ENCODE results near the gene PIM3.
A peak's percentile ranks its signal among the peaks of the same experiment; 100 is the strongest.

The PIM3 gene

DNA sequence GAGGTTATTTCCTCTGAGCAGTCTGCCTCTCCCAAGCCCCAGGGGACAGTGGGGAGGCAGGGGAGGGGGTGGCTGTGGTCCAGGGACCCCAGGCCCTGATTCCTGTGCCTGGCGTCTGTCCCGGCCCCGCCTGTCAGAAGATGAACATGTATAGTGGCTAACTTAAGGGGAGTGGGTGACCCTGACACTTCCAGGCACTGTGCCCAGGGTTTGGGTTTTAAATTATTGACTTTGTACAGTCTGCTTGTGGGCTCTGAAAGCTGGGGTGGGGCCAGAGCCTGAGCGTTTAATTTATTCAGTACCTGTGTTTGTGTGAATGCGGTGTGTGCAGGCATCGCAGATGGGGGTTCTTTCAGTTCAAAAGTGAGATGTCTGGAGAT lies 3.1 kb downstream of the PIM3 start:
- no peak for ATAC-seq (ENCODE audit: insufficient read depth, low read depth)
- Histone ChIP-seq H3K4me1 (ENCODE audit: insufficient read depth, low read length) (peaks cover 39% of the 10 kb centered on the region), H3K27me3 (ENCODE audit: insufficient read depth, low read length, poor library complexity) (no peaks in the 10 kb centered on the region), H3K9me3 (ENCODE audit: insufficient read depth, low read length, severe bottlenecking) (no peaks in the 10 kb centered on the region), H3K36me3 (ENCODE audit: insufficient read depth, low read length) (peaks cover 30% of the 10 kb centered on the region), H3K27ac (ENCODE audit: low read length) (no peak overlapping the region), H3K4me2 (ENCODE audit: insufficient read depth, low read length) (peak overlapping the region; percentile 90; the same call in 1 of the 2 replicates), H3K79me2 (ENCODE audit: insufficient read depth, low read length) (peaks cover 37% of the 10 kb centered on the region), H3K4me3 (ENCODE audit: low read depth in 1 of 2, low read length in 2 of 2) (no peak overlapping the region; a peak in 1 of 4 replicates), H4K20me1 (ENCODE audit: insufficient read depth, low read length) (peaks cover 49% of the 10 kb centered on the region), H2AFZ (ENCODE audit: low read depth, low read length) (no peak overlapping the region), H3K9ac (ENCODE audit: low read depth, low read length) (peak overlapping the region; percentile 10; the same call in 1 of the 2 replicates)
- DNase-seq: no peak
- TF ChIP-seq CTCF (IDR thresholded peaks at IDR 0.05; ENCODE audit: borderline replicate concordance, extremely low read depth, low read length, poor library complexity, severe bottlenecking): no peak
- TF ChIP-seq EZH2 (IDR thresholded peaks at IDR 0.05; ENCODE audit: borderline replicate concordance, low read depth, low read length, severe bottlenecking): no peak

- DNase-seq: peak; percentile 43
- peaks cover 35% of the 10 kb centered on the region for H3K4me1 ChIP-seq (ENCODE audit: insufficient read depth, low read length)
- H3K9ac ChIP-seq (ENCODE audit: low read depth, low read length): 0 out of 2 replicates have a peak overlapping the region, but pooled peaks have one; percentile 10
- H3K4me3 ChIP-seq (ENCODE audit: low read depth in 1 of 2, low read length in 2 of 2): no peak overlapping the region
- peaks cover 49% of the 10 kb centered on the region for H4K20me1 ChIP-seq (ENCODE audit: insufficient read depth, low read length)
- H3K27me3 ChIP-seq (ENCODE audit: insufficient read depth, low read length, poor library complexity): no peaks in the 10 kb centered on the region
- H3K9me3 ChIP-seq (ENCODE audit: insufficient read depth, low read length, severe bottlenecking): no peaks in the 10 kb centered on the region
- H3K36me3 ChIP-seq (ENCODE audit: insufficient read depth, low read length): peaks cover 30% of the 10 kb centered on the region
- H3K27ac ChIP-seq (ENCODE audit: low read length): no peak overlapping the region
- no peak for ATAC-seq (ENCODE audit: insufficient read depth, low read depth)
- no peak overlapping the region for H3K4me2 ChIP-seq (ENCODE audit: insufficient read depth, low read length)
- no peak for TF ChIP-seq EZH2 (IDR thresholded peaks at IDR 0.05; ENCODE audit: borderline replicate concordance, low read depth, low read length, severe bottlenecking)
- no peak for TF ChIP-seq CTCF (IDR thresholded peaks at IDR 0.05; ENCODE audit: borderline replicate concordance, extremely low read depth, low read length, poor library complexity, severe bottlenecking)
- H3K79me2 ChIP-seq (ENCODE audit: insufficient read depth, low read length): peaks cover 37% of the 10 kb centered on the region
- no peak overlapping the region for H2AFZ ChIP-seq (ENCODE audit: low read depth, low read length)
Measured at GRCh38 chr22:49964136-49965090, 3.8 kb downstream of the PIM3 start.

DNA sequence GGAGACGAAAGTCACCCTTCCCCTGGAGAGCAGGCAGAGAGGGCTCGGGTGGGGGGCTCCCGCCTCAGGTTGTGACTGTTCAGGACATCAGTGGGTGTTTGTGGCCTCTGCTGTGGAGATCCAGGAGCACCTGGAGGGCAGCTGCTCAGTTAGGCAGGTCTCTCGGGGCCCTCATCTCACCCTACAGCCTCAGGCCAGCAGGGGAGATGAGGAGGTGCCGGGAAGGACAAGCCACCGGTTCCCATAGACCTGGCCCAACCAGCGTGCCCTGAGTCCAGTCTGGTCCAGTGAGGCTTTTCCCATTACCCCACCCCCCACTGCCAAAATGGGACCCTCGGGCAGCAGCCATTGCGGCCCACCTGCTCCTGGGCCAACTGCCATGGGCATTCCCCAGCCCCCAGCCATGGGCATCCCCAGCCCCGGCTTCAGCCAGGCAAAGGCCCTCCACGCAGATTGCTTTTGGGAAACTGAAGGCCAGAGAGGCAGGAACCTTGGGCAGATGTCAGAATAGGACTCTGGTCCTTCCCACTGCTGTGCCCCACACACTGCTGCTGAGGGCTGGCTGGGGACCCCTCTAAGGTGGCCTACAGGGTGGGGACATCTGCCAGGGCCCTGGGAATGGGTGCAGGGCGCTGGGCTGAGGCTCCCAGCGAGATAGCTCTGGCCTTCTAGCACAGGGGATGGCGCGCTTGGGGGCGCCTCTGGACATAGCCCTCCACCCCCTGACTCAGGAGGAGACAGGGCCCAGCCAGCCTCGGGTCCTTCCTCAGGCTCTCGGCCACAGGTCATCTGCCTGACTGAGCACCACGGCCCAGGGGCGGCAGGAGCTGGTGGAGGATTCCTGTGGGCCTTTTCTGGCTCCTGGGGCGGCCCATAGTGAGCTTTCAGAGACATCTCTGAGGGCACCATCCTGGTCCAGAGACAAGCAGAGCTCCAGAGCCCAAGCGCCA lies 4.8 kb downstream of the PIM3 start:
- Histone ChIP-seq H3K4me3 (ENCODE audit: low read depth in 1 of 2, low read length in 2 of 2) (no peak overlapping the region), H4K20me1 (ENCODE audit: insufficient read depth, low read length) (peaks cover 49% of the 10 kb centered on the region), H3K9me3 (ENCODE audit: insufficient read depth, low read length, severe bottlenecking) (no peaks in the 10 kb centered on the region), H3K27me3 (ENCODE audit: insufficient read depth, low read length, poor library complexity) (no peaks in the 10 kb centered on the region), H3K9ac (ENCODE audit: low read depth, low read length) (no peak overlapping the region), H3K4me2 (ENCODE audit: insufficient read depth, low read length) (no peak overlapping the region), H2AFZ (ENCODE audit: low read depth, low read length) (no peak overlapping the region), H3K79me2 (ENCODE audit: insufficient read depth, low read length) (peaks cover 37% of the 10 kb centered on the region), H3K4me1 (ENCODE audit: insufficient read depth, low read length) (peaks cover 32% of the 10 kb centered on the region), H3K36me3 (ENCODE audit: insufficient read depth, low read length) (peaks cover 30% of the 10 kb centered on the region), H3K27ac (ENCODE audit: low read length) (no peak overlapping the region)
- ATAC-seq (ENCODE audit: insufficient read depth, low read depth) (no peak), DNase-seq (no peak)
- no peak for TF ChIP-seq EZH2 (IDR thresholded peaks at IDR 0.05; ENCODE audit: borderline replicate concordance, low read depth, low read length, severe bottlenecking)
- no peak for TF ChIP-seq CTCF (IDR thresholded peaks at IDR 0.05; ENCODE audit: borderline replicate concordance, extremely low read depth, low read length, poor library complexity, severe bottlenecking)
